T-cell (primary cell): ENCODE results near the gene EIF4H. TPM values are rescaled to one million over a fixed set of nuclear protein-coding genes. Genes with fewer than 3 reads are reported as not detected.

Experiments
- ATAC-seq, 4 experiments: fragments of 200-7000 bp in 3 of 4; fragments of 150-1000 bp in 1 of 4; cut with Tn5 transposase; replicated peaks in 1 of 4; 1 replicate in 3 of 4; 2 replicates in 1 of 4; pipeline ENCODE4 v1.10.0; 2021; ENCODE audit warnings: moderate library complexity in 3 of 4, mild to moderate bottlenecking in 2 of 4, moderate number of reproducible peaks in 1 of 4
- CTCF ChIA-PET, 2 donors: fragments of 300-600 bp; sonication (Branson Sonifier 250); formaldehyde crosslinking; loops; one replicate each; lab custom pipeline; 2022; ENCODE audit warnings: antibody characterized with exemption in 2 of 2; lab: Charles Lee
- POLR2A ChIA-PET, 2 donors: fragments of 300-600 bp; sonication (Branson Sonifier 250); formaldehyde crosslinking; loops; one replicate each; lab custom pipeline; 2022; ENCODE audit warnings: antibody characterized with exemption in 2 of 2; lab: Charles Lee
- DNase-seq, 35 experiments: peaks; one replicate each; pipeline versions ENCODE4 v3.0.0 to v3.0.0-alpha.2; 2013 to 2023
- H3K27ac ChIP-seq: one replicate; pipeline ENCODE4 v1.5.1; 2013; ENCODE audit warnings: low read length
- H3K27me3 ChIP-seq, 2 experiments: replicated peaks in 1 of 2; 1 replicate in 1 of 2; 2 replicates in 1 of 2; pipeline versions ENCODE4 v1.6.1 to v1.7.0; 2013; ENCODE audit warnings: low read length in 1 of 2, mixed read lengths in 1 of 2; ENCODE audit not compliant: control insufficient read depth in 2 of 2, insufficient read depth in 2 of 2; ENCODE audit errors: extremely low read depth in 1 of 2
- H3K36me3 ChIP-seq, 2 donors: 1 replicate in 1 of 2; 2 replicates in 1 of 2; pipeline versions ENCODE4 v1.6.1 to v1.7.0; 2013; ENCODE audit warnings: low read length in 1 of 2; ENCODE audit not compliant: control insufficient read depth in 2 of 2, insufficient read depth in 1 of 2; ENCODE audit errors: extremely low read depth in 1 of 2
- H3K4me1 ChIP-seq, 2 experiments: 1 replicate in 1 of 2; 2 replicates in 1 of 2; pipeline versions ENCODE4 v1.6.1 to v1.7.0; 2013; ENCODE audit warnings: low read length in 2 of 2, mixed read lengths in 1 of 2; ENCODE audit not compliant: insufficient read depth in 2 of 2, control insufficient read depth in 1 of 2; ENCODE audit errors: extremely low read depth in 1 of 2
- H3K4me3 ChIP-seq, 2 donors: 1 replicate in 1 of 2; 2 replicates in 1 of 2; pipeline versions ENCODE4 v1.5.1 to v1.7.0; 2013; ENCODE audit warnings: mild to moderate bottlenecking in 2 of 2, low read length in 1 of 2, moderate library complexity in 1 of 2; ENCODE audit not compliant: control insufficient read depth in 1 of 2; ENCODE audit errors: extremely low read depth in 1 of 2
- H3K9me3 ChIP-seq: 2 replicates; pipeline ENCODE4 v1.7.0; 2013
- H3K27ac Mint-ChIP-seq, 2 donors: one replicate each; pipeline ENCODE4 v1.8.0; 2020 to 2021; ENCODE audit warnings: mild to moderate bottlenecking in 2 of 2, mixed read lengths in 2 of 2
- H3K27me3 Mint-ChIP-seq, 2 donors: one replicate each; pipeline ENCODE4 v1.8.0; 2021 to 2022; ENCODE audit warnings: mixed read lengths in 2 of 2
- H3K36me3 Mint-ChIP-seq: one replicate; pipeline ENCODE4 v1.8.0; 2021; ENCODE audit warnings: mixed read lengths
- H3K4me1 Mint-ChIP-seq, 3 donors: one replicate each; pipeline ENCODE4 v1.8.0; 2020 to 2022; ENCODE audit warnings: mixed read lengths in 3 of 3, mild to moderate bottlenecking in 1 of 3
- H3K4me3 Mint-ChIP-seq, 3 donors: one replicate each; pipeline ENCODE4 v1.8.0; 2020 to 2022; ENCODE audit warnings: mild to moderate bottlenecking in 3 of 3, mixed read lengths in 3 of 3, moderate library complexity in 3 of 3
- H3K9me3 Mint-ChIP-seq, 3 donors: one replicate each; pipeline ENCODE4 v1.8.0; 2020 to 2022; ENCODE audit warnings: mixed read lengths in 3 of 3
- WGBS: methylation state at CpG from one replicate; pipeline ENCODE4 v1.1.5; 2013; ENCODE audit warnings: missing lambda C conversion rate; ENCODE audit not compliant: insufficient coverage; 5-methylcytosine and 5-hydroxymethylcytosine counted together
- total RNA-seq, 35 experiments: library from RNA in 6 of 35; stranded (reverse) in 6 of 35; fragments of 120-200 nt in 1 of 35; gene quantifications; one replicate each; pipeline versions ENCODE4 v1.2.1 to v1.2.4 and lab custom pipeline; 2013 to 2026

EIF4H gene
- total RNA-seq, 5 donors from 2014 or later (not counting 1 experiment from before 2014, with no cell fraction given) = 174 to 258 (median 186) TPM

- DNase-seq (no peak), ATAC-seq (no peak)
- H3K27ac Mint-ChIP-seq = peak overlapping the region in 1 of 2 donors; percentile 46
- ChIA-PET CTCF (interaction anchor here in 1 of 2 donors (0.7 kb wide), 1 partner anchor 9 kb away, joined by 3 read pairs; no protein-coding TSS in a partner anchor), POLR2A (no interaction called here)
- H3K4me3 ChIP-seq = no peak overlapping the region
- H3K36me3 ChIP-seq = peaks cover 4 to 22% of the 10 kb centered on the region in 2 donors
- H3K27me3 ChIP-seq = no peaks in the 10 kb centered on the region
- no peak overlapping the region for H3K27ac ChIP-seq
- H3K4me1 Mint-ChIP-seq = peaks cover 0 to 15% (median 4%) of the 10 kb centered on the region in 3 donors
- H3K27me3 Mint-ChIP-seq = no peaks in the 10 kb centered on the region
- H3K4me3 Mint-ChIP-seq = no peak overlapping the region
- no peaks in the 10 kb centered on the region for H3K9me3 Mint-ChIP-seq
- H3K4me1 ChIP-seq = no peaks in the 10 kb centered on the region
- 94% methylated on average over 5 of the region's 9 CpGs for WGBS
- H3K36me3 Mint-ChIP-seq = peaks cover 22% of the 10 kb centered on the region
- H3K9me3 ChIP-seq = no peaks in the 10 kb centered on the region
Measured at GRCh38 chr7:74228951-74229900, 55.1 kb downstream of the EIF4H start.

GRCh38 chr7:74230446-74231231 lies 56.5 kb downstream of the EIF4H start:
- Histone ChIP-seq H3K27ac (no peak overlapping the region), H3K4me1 (no peaks in the 10 kb centered on the region), H3K36me3 (peaks cover 9 to 31% of the 10 kb centered on the region in 2 donors), H3K4me3 (no peak overlapping the region), H3K9me3 (no peaks in the 10 kb centered on the region), H3K27me3 (no peaks in the 10 kb centered on the region)
- Mint-ChIP-seq H3K27ac (no peak overlapping the region), H3K9me3 (no peaks in the 10 kb centered on the region), H3K4me1 (peaks cover 0 to 17% (median 4%) of the 10 kb centered on the region in 3 donors), H3K27me3 (no peaks in the 10 kb centered on the region), H3K4me3 (no peak overlapping the region), H3K36me3 (peaks cover 33% of the 10 kb centered on the region)
- WGBS = 97% methylated on average over 7 of the region's 15 CpGs
- DNase-seq (no peak), ATAC-seq (no peak)
- ChIA-PET CTCF (no interaction called here), POLR2A (no interaction called here)

GRCh38 chr7:74231232-74231590 lies 57.1 kb downstream of the EIF4H start:
- H3K27ac ChIP-seq = no peak overlapping the region

GRCh38 chr7:74233655-74234285 lies 59.6 kb downstream of the EIF4H start:
- peaks cover 0 to 6% of the 10 kb centered on the region in 2 experiments for H3K4me1 ChIP-seq
- H3K36me3 Mint-ChIP-seq = peaks cover 44% of the 10 kb centered on the region
- CTCF ChIA-PET = no interaction called here
- H3K27me3 Mint-ChIP-seq = no peaks in the 10 kb centered on the region
- H3K9me3 Mint-ChIP-seq = no peaks in the 10 kb centered on the region
- ATAC-seq = no peak
- no peak overlapping the region for H3K27ac ChIP-seq
- WGBS = 100% methylated on average over 4 of the region's 13 CpGs
- no peak overlapping the region for H3K4me3 ChIP-seq
- peaks cover 14 to 51% of the 10 kb centered on the region in 2 donors for H3K36me3 ChIP-seq
- no peak overlapping the region for H3K4me3 Mint-ChIP-seq
- peaks cover 0 to 12% (median 0%) of the 10 kb centered on the region in 3 donors for H3K4me1 Mint-ChIP-seq
- no peaks in the 10 kb centered on the region for H3K27me3 ChIP-seq
- POLR2A ChIA-PET = no interaction called here
- no peaks in the 10 kb centered on the region for H3K9me3 ChIP-seq
- no peak overlapping the region for H3K27ac Mint-ChIP-seq
- DNase-seq = no peak

More at GRCh38 chr7:74231232-74231590, 57.1 kb downstream of the EIF4H start:
- H3K9me3 ChIP-seq = no peaks in the 10 kb centered on the region
- Mint-ChIP-seq H3K27me3 (no peaks in the 10 kb centered on the region), H3K36me3 (peaks cover 35% of the 10 kb centered on the region), H3K27ac (peak overlapping the region in 1 of 2 donors; percentile 61), H3K4me1 (peaks cover 0 to 17% (median 4%) of the 10 kb centered on the region in 3 donors), H3K9me3 (no peaks in the 10 kb centered on the region), H3K4me3 (no peak overlapping the region)
- peaks cover 9 to 31% of the 10 kb centered on the region in 2 donors for H3K36me3 ChIP-seq
- H3K4me3 ChIP-seq = no peak overlapping the region
- WGBS = 88% methylated on average over 12 of the region's 12 CpGs
- DNase-seq (peak in 2 of 35 experiments; percentile 11 to 49), ATAC-seq (peak in 1 of 4 experiments; percentile 36)
- ChIA-PET POLR2A (no interaction called here), CTCF (interaction anchor here in 1 of 2 donors (0.6 kb wide), 1 partner anchor 21 kb away, joined by 3 read pairs; the partner anchor contains the start of gene LAT2)
- peaks cover 0 to 3% of the 10 kb centered on the region in 2 experiments for H3K4me1 ChIP-seq
- H3K27me3 ChIP-seq = no peaks in the 10 kb centered on the region

- DNase-seq (no peak), ATAC-seq (no peak)
- no peaks in the 10 kb centered on the region for H3K27me3 ChIP-seq
- H3K4me1 Mint-ChIP-seq = peaks cover 0 to 9% (median 0%) of the 10 kb centered on the region in 3 donors
- no peaks in the 10 kb centered on the region for H3K9me3 ChIP-seq
- peaks cover 42% of the 10 kb centered on the region for H3K36me3 Mint-ChIP-seq
- WGBS = 100% methylated on average over 4 of the region's 8 CpGs
- H3K36me3 ChIP-seq = peaks cover 11 to 64% of the 10 kb centered on the region in 2 donors
- no peaks in the 10 kb centered on the region for H3K27me3 Mint-ChIP-seq
- H3K27ac Mint-ChIP-seq = peak overlapping the region in 1 of 2 donors; percentile 22
- ChIA-PET POLR2A (no interaction called here), CTCF (no interaction called here)
- H3K4me1 ChIP-seq = peaks cover 0 to 6% of the 10 kb centered on the region in 2 experiments
- H3K4me3 ChIP-seq = no peak overlapping the region
- no peak overlapping the region for H3K4me3 Mint-ChIP-seq
- H3K27ac ChIP-seq = no peak overlapping the region
- no peaks in the 10 kb centered on the region for H3K9me3 Mint-ChIP-seq
Measured at GRCh38 chr7:74235518-74236268, 61.5 kb downstream of the EIF4H start.
